HG02870 (cell line): ENCODE results near the gene FANCC.
A peak's percentile ranks its signal among the peaks of the same experiment; 100 is the strongest.

ENCODE experiments used
- ATAC-seq: cut with Tn5 transposase; IDR thresholded peaks from one replicate; pipeline ENCODE4 v1.9.1; 2021; ENCODE audit warnings: mild to moderate bottlenecking, moderate library complexity; ENCODE audit not compliant: unreplicated experiment

Gene FANCC

DNA sequence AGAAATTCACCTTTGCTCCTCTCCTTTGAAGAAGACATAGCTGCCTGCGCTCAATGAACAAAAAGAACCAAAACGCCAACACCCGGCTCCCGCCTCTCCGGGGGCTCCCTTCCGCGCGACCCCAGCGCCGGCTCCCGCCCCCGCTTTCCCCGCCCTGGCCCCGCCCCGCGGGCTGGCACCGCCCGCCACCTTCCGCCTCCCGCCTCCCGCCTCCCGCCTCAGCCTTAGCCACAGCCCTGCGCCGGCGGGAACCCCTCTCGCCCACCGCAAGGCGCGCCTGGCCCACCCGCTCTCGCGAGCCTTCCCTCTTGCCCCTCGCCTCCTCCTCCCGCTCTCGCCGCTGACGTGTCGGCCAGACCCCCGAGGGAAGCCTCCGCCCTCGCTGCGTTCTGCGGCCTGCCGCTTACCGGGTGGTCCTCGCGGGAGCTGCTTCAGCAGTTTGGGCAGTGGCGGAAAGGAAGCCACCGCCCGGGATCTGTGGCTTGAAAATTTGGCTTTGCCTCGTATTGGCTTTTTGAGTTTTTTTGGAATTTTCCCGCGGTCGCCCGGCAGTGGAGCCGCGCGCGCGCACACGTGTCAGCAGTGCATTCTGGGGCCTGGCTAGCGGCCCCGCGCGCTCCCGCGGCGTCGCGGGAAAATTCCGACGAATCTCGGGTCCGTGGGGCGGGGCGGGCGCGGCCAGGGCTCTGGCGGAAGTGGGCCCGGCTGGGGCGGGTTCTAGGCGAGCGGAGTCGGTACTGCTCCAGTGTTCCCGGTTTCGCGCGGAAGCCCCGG, at the start of gene FANCC:
Gene FANCC, minus strand, starts transcription at position 591 of the 774 bp plus-strand sequence. CDS start 68,418 bp downstream, outside the sequence.
- peak; percentile 73 for ATAC-seq

- ATAC-seq = no peak
These were observed 49.3 kb upstream of the FANCC start for GRCh38 chr9:95366731-95367325.

GRCh38 chr9:95365766-95366165, 48.3 kb upstream of the FANCC start:
- ATAC-seq = no peak

- no peak for ATAC-seq
These were observed 45.7 kb upstream of the FANCC start for GRCh38 chr9:95363051-95363841.

DNA sequence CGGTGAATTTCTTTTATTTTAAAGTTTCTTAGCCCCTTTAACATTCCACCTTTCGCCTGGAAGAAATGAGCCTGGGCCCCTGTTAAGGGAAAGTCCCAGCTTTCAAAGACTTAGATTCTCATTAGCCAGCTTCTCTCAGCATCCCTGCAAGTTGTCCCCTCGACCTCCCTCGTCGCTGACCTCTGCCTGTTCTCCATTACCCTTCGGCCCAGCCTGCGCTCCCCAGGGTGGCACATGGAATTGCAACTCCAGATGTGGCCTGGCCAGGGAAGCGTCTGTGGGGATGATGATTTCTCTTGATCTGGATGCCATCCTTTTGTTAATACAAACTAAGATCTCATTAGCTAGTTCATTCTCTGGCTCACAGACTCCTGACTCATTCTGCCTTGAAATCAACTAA, 43.4 kb upstream of the FANCC start:
- ATAC-seq = no peak

- ATAC-seq = no peak
These were observed 39.8 kb upstream of the FANCC start for GRCh38 chr9:95357316-95357715.

DNA sequence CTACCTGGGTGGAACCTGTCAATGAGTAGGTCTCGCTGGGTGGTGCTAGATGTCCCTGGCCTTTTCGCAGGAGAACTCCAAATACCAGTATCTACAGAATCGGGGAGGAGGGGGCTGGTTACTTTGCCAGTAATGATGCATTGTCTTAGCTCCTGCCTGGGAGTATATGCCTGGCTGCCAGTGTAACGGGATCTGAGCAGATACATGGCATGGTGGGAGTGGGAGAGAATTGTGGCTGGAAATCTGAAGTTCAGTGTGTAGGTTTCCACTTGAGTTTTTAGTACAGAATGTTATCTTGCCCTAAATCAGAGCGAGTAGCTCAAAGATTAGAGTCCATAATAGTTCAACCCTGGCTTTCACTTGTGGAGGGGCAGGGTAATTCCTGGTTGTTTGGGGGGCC, 38.0 kb upstream of the FANCC start:
- no peak for ATAC-seq

DNA sequence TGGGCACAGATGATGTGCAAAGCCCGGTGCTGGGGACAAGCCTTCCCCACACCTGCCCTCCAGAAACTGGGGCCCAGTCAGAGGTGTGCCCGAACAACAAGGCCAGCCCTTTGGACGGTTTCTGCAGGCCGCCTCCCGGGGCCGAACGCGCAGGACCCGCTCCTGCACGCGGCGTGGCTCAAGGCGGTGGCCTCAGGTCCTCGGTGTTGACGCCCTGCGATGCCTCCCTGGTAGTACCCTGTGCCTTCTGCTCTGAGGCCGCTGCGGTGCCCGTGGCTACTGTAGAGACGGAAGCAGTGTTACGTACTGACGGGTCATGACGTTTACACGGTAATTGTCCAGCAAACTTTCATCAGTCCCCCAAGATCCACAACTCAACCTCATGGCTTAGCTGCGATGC, 33.5 kb upstream of the FANCC start:
- no peak for ATAC-seq

DNA sequence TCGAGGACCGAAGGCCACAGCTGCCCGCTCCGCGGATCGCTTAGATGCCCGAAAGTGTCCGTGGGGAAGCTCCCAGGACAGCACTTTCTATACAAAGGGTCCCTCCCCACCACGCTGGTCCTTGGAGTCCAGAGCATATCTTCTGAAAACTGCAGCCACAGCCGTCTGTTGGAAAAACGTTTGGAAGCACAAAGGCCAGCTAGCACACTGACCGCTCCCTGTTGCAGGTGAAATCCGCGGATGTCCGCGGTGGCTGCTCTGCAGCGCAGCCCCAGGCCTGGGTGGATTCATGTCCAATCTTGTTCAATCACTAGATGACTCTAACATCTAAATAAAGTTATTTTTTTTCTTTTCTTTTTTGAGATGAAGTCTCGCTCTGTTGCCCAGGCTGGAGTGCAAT, 32.8 kb upstream of the FANCC start:
- ATAC-seq = no peak

DNA sequence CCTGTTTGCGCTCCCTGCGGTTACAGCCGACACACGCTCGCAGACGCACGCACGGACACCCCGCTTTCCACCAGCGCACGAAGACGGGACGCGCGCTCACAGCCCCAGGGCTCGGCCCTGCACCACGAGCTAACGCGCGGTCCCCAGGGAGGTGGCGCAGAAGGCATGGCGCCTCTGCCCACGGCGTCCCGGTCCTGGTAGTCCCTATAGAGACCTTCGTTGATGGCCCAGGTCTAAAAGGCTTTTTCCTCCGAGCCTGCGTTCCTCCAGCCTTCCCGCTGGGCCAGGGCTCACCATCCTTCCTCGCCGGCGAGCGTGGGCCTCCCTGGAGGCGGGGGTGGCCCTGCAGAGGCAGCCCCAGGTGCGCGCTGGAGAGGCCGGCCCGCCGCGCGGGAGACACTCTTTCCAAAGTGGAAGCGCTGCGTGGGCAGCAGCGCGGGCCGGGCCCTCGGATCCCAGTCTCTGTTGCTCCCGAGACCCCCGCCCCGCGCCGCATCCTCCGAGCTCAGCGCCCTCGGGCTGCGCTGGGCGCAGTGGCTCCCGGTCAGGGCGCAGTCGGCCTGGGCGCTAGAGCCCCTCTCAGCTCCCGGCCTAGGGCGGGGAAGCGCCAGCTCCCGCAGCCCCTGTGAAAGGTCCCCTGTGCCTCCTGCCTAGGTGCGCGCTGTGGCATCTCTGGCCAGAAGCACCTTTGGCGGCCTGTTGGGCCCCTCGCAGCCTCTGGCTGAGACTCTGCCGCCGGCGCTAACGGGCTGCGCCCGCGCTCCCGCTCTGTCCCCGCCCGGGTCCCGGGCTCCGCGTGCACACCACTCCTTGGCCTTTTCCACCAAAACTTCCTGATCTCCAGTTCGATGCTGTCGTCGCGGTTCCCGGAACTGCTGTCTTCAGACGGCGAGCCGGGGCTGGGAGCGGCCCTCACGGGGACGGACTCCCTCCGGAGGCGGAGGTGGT, 31.9 kb upstream of the FANCC start:
- ATAC-seq = no peak

GRCh38 chr9:95346021-95346420, 28.5 kb upstream of the FANCC start:
- ATAC-seq = no peak

GRCh38 chr9:95344735-95345325, 27.3 kb upstream of the FANCC start:
- ATAC-seq = no peak

GRCh38 chr9:95343725-95344287, 26.3 kb upstream of the FANCC start:
- no peak for ATAC-seq

DNA sequence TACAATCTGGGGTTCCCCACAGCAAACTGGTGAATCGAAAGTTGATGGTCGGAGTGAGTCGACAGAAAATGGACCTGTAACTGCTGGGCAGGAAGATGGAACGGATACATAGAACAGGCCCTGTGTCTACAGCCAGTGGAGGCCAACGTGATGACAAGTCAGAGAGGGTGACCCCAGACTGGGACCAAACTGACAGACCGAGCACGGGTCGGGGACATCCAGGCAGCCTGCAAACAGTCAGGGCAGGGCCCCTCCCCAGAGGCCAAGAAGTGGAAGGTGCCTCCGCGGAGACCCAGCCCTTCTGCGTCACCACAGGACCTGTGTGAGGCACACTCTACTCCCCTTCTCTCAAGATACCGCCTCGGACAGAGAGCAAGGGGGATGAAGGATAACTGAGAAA, 25.1 kb upstream of the FANCC start:
- no peak for ATAC-seq

DNA sequence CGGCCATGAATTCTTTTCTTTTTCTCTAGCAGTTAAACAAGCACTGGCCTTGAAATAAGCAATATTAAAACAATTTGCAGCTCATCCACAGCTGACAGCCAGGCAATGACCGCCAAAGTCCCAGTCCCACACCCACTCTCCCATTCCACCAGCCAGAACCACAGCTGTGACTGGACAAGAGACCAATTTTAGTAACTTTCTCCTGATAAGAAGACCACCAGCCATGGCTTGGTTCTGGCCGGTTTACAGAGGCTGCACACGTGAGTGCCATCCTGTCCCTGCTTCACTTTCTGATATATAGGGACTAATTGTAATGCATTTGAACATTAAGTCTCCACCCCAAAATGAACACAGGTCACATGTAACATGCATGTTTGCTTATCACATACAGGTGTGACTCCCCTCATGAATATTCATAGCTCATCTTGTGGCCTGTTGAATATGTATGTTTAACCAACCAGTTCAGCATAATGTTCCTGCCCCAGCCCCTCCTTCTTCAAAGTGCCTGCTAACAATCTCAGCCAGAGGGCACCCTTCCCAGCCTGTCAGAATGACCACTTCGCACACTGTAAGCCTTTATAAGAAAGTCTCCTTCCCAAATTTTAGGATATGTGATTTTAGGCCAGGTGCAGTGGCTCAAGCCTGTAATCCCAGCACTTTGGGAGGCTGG, 23.9 kb upstream of the FANCC start:
- no peak for ATAC-seq

DNA sequence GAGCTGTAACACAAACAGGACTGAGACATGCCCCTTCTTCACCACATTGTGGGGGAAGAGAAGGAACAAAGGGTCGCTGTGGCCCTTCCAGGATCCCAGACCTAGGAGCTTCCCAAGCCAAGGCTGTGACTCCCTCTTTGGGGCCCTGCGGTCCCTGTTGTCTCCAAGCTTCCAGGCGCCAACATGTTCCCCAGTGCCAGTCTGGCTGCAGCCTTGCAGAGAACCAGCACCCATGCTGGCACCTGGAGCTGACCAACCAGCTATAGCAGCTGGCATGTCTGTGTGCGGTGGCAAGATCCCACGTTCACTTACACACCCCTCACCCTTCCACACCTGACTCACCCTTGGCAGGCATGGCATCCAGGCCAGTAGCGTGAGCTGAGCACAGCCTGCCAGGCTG, 20.7 kb upstream of the FANCC start:
- no peak for ATAC-seq

- no peak for ATAC-seq
These were observed 18.8 kb upstream of the FANCC start for GRCh38 chr9:95336281-95336680.

DNA sequence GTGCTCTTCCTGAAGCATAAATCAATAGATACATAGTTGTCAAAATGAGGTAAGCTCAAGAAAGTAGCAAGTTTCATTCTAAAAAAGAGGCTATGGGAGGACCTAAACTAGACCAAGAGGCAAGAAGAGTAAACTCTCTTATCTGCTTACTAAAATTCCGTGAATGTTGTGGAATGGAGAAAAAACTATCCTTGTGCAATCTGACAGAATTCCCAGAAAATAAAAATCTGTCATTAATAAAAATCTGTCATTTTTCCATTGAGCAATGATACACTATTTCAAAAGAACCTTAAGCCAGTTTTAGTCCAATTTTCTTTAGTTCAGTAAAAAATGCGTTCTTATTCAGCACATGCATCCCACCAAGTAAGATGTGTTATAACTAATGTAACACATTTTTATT, 15.9 kb upstream of the FANCC start:
- ATAC-seq = no peak

DNA sequence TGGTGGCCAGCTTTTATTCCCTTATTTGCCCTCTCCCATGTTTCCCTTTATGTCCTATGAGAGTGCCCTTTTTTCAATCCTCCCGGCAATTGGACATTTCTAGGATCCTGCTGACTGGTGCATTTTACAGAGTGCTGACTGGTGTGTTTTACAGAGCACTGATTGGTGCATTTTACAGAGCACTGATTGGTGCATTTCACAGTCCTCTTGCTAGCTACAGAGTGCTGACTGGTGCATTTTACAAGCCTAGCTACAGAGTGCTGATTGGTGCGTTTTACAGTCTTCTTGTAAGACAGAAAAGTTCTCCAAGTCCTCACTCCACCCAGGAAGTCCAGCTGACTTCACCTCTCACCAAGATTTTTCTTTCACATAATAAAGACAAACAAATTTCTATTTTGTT, 15.4 kb upstream of the FANCC start:
- no peak for ATAC-seq
